ENCODE results near the gene CNN3.

CNN3 gene

DNA sequence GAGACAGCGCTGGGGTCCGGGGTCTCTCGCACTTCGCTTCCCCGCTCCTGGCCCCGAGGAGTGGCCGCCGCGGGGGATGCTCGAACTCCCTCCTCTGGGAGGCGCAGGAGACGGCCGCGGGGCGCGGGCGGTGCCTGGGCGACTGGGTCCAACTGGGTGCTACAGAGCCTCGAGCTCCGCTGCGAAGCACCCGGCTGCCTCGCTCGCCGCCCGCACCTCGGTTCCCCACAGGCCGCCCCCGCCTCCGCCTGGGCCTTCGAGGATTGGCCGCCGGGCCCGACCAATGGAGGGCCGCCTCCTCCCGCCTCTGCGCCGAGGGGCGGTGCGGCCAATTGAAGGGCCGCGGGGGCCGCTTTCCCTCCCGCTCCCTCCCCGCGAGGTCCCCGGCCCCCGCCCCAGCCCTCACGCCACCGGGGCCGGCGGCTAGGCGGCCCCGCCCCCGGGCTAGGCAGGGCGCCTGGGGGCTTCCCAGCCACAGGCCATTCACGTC lies at the start of gene CNN3:
CNN3 (minus strand) TSS at position 196 of the 490 bp plus-strand sequence. CDS start 216 bp downstream, outside the sequence.
- peak; percentile 83 for ATAC-seq
- DNase-seq: peak; percentile 80

DNA sequence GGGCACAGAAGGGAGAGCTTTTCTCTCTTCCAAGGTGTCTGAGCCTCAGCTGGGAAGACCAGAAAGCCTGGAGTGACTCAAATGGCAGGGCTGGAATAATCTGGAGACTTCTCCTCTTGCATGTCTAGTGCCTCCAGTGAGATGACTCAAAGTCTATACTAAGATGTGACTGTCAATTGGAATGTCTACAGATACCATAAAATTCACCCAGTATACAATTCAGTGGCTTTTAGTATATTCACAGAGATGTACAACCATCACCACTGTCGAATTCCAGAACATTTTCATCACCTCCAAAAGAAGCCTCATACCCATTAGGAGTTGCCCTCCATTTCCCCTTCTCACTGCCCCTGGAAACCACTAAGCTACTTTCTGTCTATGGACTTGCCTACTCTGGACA lies 47.9 kb upstream of the CNN3 start:
- DNase-seq: no peak
- no peak for ATAC-seq

DNA sequence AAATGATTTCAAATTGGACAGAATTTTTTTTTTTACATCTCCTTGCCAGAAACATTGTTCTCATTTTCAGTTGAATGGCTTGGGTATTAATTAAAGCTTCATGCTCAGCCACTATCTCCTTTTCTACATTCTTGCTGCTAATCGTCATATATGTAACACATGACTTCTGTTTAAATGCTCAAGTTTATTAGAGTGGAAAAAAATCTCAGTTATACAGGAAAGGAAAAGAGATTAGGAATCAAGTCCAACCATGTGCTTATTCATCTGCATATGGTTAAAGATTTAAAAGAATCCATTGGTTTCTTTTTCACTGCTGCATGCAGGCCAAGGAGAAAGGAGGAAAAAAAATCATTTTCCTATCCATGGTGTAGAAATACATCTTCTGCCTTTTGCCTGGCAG lies 47.3 kb upstream of the CNN3 start:
- ATAC-seq: no peak
- no peak for DNase-seq

DNA sequence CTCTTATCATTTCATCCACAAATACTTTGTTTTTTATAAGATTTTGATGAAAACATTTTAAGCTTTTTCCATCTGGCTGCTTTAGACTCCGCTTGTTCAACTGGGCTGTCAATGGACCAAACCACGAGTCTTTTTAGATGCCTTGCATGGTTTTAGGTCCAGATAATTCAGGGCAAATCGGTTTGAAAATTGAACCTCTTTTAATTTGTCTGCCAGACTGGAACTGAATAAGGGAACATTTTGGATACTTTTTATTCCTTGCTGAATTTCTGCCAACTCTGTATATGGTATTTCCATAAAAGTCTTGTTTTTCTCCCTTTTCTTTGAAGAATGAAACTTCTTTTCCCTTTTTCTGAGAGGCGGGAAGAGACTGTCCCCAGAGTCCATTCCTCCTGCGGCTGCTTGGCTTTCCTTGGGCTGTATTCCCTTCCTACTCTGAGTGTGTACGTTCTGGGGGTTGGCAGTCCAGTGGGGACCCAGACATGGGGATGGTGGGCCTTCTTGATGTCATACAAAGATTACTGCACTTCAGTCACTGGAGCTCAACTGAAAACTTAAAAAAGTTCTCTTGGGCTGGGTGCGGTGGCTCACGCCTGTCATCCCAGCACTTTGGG lies 46.5 kb upstream of the CNN3 start:
- ATAC-seq (no peak), DNase-seq (no peak)

DNA sequence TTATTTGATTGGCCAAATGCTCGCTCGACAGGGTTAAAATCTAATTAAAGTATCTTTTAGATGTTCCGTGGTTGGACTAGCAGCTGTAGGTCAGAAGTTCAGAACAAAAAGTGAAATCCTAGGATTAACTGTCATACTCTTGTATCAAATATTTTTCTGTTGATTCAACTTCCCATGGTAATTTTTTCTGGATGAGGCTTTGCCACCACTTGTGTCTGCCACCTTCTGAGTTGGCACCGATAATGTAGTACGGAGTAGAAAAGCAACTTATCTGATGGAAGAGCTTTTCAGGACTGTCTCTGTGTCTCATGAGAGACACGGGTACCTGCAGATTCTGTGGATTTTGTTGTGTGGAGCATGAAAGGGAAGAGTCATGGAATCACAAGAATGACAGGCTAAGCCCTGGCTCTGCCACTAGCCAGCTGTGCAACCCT lies 44.6 kb upstream of the CNN3 start:
- ATAC-seq (no peak), DNase-seq (no peak)

DNA sequence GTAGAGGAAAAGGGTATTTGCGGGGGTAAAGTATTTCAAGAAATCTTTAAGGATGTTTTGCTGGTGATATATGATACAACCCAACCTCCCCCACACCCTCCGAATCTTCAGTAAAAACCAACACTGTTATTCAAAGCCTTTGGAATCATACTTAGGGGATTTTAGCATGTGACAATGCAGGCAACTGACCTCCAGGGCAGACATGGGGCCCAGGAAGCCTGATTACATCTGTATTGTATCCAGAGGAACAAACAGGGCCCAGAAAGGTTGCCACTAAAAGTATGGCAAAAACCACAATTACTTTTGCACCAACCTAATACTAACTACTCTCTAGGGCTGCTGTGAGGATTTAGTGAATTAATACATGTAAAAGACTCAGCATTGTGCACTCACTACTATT lies 43.9 kb upstream of the CNN3 start:
- ATAC-seq: no peak

DNA sequence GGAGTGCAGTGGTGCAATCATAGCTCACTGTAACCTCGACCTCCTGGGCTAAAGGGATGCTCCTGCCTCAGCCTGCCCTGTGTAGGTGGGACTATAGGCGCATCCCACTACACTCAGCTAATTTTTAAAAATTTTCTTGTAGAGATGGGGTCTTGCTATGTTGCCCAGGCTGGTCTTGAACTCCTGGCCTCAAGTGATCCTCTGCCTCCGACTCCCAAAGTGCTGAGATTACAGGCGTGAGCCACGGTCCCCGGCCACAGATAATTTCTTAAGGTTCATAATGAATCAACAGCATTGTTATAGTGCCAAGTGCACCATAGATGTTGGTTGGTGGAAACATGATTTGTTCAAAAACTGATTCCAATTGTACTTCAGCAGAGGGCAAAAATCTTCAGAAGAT lies 42.2 kb upstream of the CNN3 start:
- DNase-seq (no peak), ATAC-seq (no peak)

More for the DNA sequence above, 43.9 kb upstream of the CNN3 start:
- no peak for DNase-seq

DNA sequence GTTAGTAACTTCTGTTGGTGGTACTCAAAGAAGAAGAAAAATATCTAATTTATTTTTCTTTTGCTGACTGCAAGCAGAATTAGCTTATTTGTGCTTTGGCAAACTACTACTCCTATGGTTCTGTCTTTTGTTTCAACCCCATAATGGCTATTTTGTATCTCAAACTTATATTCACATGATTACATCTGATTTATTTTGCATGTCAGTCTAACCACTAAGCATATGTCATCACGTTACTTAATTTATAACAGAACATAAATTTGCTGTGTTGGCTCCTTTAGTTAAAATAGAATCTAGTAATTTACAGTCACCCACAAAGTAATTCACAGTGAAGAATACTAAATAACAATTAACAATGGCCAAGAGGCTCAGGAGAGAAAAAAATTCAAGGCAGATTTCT lies 39.1 kb upstream of the CNN3 start:
- no peak for ATAC-seq
- no peak for DNase-seq

DNA sequence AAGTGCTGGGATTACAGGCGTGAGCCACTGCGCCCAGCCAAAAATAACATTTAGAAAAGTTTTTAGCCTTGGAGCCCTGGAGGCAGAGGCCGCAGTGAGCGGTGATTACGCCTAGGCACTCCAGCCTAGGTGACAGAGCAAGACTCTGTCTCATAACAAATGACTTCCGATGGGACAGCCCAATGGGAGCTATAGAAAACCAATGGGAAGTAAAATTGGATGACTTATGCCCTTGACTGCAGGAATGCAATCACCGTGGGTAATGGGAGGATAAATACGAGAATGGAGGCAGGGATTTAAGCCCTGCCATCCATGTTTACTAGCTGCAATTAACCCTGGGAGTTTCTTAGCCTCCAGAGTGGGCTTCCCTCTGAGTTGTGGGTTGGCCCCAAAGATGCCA lies 37.0 kb upstream of the CNN3 start:
- ATAC-seq (no peak), DNase-seq (no peak)

DNA sequence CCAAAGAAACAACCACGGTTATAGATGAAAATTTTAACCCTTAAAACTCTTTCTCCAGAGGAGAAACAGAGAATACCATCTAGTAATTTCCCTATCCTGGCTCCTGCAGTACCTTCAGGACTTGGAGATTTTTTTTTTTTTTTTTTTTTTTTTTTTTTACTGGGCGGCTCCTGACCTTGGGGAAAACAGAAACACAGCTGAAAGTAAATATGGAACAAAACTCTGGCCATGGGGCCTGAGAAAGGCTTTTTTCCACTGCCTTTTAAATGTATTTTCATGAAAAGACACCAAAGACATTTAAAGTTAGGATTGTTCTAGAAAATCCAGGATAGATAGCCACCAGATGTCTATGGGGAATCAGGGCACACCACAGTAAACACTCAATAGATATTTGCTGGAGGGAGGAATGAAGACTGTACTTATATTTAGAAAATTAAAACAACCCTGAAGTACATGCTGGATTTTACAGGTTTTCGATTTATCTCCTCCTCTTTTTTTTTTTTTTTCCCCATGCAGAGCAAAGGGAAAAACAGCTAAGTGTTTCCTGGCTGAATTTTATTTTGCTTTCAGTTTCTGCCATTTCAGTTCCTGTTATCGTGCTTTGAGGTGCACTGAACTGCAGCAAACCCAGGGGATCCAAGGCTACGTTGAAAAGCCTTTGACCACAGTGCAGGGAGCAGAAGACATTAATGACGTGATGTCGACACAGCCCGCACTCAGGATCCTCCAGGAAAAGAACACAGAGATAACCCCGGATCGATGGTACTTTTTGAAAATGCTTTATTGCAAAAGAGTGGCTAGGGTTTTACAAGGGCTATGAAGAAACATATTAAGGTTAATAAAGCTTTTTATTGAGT lies 35.7 kb upstream of the CNN3 start:
- ATAC-seq (peak; percentile 80), DNase-seq (peak; percentile 27)

DNA sequence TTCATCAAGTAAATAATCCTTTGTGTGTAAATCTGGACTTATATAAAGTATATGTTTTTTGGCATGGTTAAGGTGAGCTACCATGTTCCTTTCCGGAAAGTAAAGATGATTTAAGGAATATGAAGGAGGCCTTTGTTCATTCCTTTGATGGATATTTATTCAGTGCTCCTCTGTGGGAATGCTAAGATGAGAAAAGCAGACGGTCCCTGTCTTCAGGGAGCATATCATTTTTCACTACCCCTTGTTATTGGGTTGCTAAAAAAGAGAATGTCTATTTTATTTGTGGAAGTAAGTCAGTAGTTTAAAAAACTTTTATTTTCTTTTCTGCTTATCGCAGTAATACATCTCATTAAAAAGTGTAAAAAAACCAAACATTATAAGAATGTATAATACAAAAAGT lies 35.1 kb upstream of the CNN3 start:
- no peak for ATAC-seq
- no peak for DNase-seq

DNA sequence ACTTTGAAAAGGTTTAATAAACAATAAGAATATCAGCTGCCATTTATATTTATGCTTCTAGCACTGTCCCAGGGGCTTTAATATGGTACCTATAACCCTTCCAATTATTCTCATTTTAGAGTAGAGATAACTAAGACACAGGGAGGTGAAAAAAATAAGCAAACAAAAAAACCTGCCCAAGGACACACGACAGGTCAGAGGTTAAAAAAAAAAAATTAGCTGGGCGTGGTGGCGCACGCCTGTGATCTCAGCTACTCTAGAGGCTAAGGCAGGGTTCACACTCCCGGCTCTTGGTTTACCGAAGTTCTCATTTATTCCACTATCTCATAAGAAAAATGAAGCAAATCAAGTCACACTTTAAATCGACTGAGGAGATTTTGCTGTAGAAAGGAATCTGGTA lies 34.7 kb upstream of the CNN3 start:
- DNase-seq: no peak
- ATAC-seq: no peak

DNA sequence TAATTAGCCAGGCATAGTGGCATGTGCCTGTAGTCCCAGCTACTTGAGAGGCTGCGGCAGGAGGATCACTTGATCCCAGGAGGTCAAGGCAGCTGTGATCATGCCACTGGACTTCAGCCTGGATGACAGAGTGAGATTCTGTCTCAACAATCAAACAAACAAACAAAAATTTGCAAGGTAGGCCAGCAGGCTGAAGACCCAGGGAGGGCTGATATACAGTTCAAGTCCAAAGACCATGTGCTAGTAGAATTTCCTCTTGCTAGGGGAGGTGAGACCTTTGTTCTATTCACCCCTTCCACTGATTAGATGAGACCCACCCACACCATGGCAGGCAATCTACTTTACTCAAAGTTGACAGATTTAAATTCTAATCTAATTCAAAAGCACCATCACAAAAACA lies 31.2 kb upstream of the CNN3 start:
- no peak for ATAC-seq
- DNase-seq: no peak

DNA sequence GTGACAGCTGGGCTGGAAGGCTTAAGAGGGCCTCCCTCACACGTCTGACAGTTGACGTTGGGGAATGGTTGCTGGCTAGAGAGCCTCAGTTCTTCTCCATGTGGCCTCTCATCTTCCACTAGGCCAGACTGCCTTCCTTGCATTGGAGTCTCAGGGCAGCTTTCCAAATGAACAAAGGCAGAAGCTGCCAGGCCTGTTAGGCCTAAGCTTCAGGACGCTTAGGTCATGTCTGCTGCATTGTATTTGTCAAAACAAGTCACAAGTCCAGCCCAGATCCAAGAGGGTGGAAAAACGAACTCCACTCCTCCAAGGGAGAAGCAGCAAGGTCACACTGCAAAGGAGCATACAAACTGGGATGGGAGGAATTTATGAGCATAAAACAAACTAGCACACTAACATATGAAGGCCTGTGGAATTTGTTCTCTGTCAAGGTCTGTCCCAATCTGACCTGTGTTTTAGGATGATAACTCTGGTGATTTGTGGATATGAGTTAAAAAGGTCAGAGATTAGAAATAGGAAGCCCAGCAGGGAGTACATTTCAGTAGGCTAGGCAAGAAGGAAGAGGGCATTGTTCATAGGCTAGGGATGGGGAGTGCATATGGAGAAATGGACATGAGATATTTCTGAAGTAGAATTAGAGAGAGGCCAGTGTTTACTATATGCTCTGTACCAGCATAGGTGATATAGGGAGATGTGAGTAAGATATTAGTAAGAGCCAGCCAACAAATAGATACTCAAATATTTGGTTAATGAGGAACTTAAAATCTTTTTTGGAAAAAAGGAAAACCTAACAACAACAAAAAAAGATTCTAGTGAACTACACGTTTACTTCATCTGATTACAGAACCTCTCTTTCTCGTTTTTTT lies 29.1 kb upstream of the CNN3 start:
- ATAC-seq (no peak), DNase-seq (no peak)

DNA sequence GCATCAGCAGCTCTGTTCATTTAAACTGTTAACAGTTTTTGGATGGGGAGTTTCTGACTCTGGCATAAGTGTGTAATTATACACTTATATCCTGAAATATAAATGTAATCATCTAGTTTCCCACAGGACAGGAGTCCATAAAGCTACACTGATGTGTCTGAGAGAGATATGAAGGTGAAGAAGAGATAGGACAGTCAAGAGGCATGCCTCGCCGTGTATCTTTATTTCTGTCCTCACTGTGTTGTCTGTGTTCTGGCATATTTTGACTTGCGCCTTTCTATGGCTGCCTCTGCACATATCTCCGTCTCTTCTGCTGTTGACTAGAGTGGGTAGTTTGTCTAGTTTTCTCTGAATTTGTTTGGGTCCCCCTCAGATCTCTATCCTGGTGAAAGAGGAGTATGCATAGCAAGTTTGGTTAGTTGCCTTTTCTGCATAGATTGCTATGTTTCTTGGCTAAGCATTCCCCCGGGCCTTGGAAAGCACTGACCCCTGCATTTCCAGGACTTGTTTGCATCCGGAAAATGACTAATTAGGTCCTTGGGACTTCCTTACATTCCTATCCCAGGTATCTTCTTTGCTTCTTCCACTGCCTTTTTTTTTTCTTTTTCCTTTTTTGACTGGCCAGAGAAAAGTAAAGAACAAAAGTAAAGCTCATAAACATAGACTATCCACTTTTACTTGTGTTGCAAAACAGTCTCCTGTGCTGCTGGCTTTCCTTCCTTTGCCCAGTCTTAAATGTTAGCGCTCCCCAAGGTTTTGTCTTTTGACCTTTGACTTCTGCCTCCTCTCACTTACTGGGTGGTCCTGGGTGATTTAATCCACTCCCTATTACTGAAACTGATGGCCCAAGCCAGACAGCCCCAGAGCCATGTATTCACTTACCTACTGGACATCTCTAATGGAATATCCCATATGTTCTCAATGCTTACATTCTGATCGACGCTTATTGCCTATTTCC lies 27.6 kb upstream of the CNN3 start:
- ATAC-seq: no peak
- DNase-seq: no peak

DNA sequence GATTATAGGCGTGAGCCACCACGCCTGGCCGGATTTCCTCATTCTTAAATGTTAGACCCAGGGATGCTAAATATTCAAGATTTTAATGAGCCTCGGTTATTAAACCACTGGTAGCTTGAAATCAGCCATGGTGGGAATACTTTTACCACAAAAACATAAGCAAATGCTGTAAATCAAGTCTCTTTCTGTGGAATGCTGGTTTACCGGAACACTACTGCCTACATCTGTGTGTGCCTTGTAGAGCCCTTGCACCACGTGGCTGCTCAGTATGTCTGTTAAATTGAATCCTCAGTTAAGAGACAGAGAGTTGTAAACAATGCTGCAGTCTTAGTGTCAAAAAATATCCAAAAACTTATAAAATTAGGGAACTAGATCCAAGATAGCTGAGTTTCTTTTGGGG lies 26.8 kb upstream of the CNN3 start:
- DNase-seq (no peak), ATAC-seq (no peak)

DNA sequence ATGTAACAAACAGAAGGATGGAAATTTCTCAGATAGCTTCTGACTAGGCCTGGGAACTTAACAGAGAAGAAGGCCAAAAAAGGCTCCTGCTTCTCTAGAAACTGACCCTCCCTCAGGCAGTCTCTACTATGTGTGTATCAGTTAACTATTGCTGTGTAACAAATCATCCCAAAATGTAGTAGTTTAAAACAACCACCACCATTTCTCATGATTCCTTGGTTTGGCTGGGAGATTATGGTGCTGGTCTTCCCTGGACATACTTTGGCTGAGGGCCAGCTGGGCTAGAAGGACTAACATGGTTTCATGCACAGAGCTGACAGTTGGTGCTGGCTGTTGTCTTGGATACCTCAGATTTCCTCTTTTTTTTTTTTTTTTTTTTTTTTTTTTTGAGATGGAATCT lies 26.2 kb upstream of the CNN3 start:
- DNase-seq (no peak), ATAC-seq (no peak)

DNA sequence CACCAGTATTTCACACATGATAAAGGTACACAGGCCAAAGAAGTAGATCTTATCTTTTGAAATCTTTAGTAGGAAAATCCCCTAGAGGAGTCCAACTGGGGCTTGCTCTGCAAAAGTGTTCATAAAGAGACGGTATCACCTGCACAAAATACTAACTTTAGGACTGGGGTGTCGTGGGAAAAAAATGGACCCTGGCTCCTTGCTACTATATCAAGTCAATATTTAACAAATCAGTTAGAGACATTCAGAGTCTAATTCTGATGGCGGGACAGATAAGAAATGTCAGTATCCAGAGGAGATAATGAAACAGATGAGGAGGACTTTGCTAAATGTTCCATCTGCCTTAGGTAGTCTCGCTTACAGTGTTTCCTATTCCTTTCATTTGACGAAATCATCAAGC lies 25.6 kb upstream of the CNN3 start:
- no peak for ATAC-seq
- no peak for DNase-seq

DNA sequence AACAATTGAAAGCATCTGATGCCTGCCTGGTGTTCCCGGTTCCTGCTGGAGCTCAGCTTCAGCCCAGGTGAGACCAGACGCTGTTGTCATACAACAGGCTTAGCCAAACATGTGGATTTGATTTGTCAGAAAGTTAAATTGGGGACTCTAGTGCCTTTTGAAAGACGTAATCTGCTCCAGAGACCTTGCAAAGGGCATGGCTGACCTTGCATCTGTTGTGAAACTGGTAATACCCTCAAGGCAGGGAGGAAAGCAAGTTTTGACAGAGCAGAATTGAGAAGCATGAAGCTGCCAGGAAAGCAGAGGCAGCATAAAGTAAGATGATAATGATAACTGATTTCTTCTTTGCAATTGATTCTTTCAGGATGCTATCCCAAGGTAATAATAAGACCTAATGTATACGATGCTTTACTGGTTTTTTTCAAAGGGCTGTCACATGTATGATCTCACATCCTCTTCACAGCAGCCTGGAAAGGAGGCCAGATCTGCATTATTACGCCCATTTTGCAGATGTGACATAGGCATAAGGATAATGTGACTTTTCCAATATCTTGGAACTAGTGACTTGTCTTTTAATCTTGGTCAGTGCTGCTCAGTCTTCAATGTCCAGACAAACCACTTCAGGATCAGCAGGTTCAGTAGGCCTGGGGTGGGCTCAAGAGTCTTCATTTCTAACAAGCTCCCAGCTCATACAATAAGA lies 24.7 kb upstream of the CNN3 start:
- ATAC-seq (no peak), DNase-seq (no peak)

DNA sequence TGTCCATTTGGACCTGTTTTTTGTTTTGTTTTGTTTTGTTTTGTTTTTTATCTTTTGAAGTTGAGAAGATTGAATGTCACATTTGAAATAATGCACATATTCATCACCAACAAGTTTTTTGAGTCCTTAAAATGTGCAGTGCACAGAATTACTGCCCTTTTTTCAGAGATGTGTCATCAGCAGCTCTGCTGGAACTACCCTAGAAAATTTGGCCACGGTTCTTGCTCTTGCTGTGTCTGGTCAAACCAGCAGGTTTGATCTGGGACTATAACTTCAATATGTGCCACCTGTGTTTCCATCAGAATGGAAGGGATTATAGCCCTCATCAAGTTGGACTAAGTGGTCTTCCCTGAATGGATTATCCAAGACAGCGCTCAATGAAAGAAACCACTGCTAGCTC lies 24.1 kb upstream of the CNN3 start:
- DNase-seq: no peak
- ATAC-seq: no peak

All from stimulated activated naive CD8-positive, alpha-beta T cell treated with anti-CD3 and anti-CD28 coated beads, Interleukin-15, Interleukin-2, amounts not matched to agents 100 U/mL and 50 U/mL, for 24 hours (primary cell).